ENCODE measurements around the gene RNF4. TPM values are rescaled to one million over a fixed set of nuclear protein-coding genes. Genes with fewer than 3 reads are reported as not detected.

RNF4 gene
- total and polyA plus RNA-seq, 10 of the 15 experiments (the other 5 are each of a cell fraction or from before 2014, with no cell fraction given): 34.9 to 145 (median 76.1) TPM

GRCh38 chr4:2437475-2438215 is 31.3 kb upstream of the RNF4 start (continued):
- TF ChIP-seq ASH2L (IDR thresholded peaks at IDR 0.05; ENCODE audit: borderline replicate concordance, low read depth): no peak
- TF ChIP-seq RBBP5 (conservative IDR thresholded peaks at IDR 0.05): no peak
- no peak for TF ChIP-seq ZNF384 (IDR thresholded peaks at IDR 0.05; ENCODE audit: borderline replicate concordance, low read depth, low read length)
- TF ChIP-seq SREBF1 (IDR thresholded peaks at IDR 0.05; ENCODE audit: low read length): no peak

DNA sequence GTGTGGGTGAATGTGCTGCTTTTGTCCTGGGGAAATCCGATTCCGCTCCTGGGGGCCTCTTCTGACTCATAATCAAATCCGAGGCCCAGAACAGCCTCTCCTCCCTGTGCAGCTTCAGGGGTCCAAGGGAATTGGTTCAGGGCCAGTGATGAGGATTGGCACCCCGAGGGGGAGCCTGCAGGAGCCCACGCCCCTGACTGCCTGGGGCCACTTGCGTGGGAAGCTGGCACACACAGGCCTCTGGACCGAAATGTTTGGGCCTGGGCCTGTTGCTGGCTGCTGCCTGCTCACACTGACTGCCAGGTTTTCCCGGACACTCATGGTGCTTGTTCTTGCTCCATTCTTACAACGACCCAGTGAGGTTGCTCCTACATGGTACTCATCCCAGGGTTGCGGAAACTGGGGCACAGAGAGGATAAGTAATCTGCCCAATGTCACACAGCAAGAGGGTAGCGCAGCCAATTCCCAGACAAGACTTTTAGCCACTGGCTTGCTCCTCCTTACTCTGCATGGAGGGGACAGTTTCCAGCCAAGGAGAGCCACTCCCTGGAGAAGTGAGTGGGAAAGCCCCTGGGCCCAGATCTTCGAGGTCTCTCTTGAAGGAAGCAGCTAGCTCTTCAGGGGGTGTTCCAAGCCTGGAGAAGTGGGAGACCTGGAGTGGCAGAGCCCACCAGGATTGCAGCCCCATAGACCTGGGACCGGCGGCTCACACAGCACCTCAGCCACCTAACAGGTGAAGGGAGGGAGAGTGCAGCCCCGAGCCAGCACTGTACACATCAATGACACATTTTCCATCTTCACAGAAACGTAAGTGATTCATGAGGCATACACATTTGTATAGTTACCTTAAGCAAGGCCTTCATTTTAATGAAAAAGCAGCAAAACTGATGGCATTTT is 29.8 kb upstream of the RNF4 start:
- no peak for ATAC-seq
- ChIA-PET SMC1A (ENCODE audit: uncharacterized antibody, unreplicated experiment) (interaction anchor here (0.7 to 1.7 kb wide), 3 partner anchors 27 to 220 kb away, joined by 3 to 4 read pairs (median 3); no protein-coding TSS in a partner anchor), CTCF (interaction anchor here (0.6 to 1.5 kb wide), 5 partner anchors 30 to 219 kb away, joined by 3 to 7 read pairs (median 3); partner anchors contain the start of gene RNF4), RAD21 (ENCODE audit: unreplicated experiment) (interaction anchor here (1.2 kb wide), 1 partner anchor 219 kb away, joined by 5 read pairs; no protein-coding TSS in a partner anchor), POLR2A (interaction anchor here (0.7 kb wide), 1 partner anchor 181 kb away, joined by 3 read pairs; no protein-coding TSS in a partner anchor)
- Histone ChIP-seq H3K27me3 (replicated peaks in 1 of 2; ENCODE audit: control insufficient read depth in 2 of 2, insufficient read depth in 2 of 2, low read length in 1 of 2) (peaks cover 0 to 1% of the 10 kb centered on the region in 2 experiments; a peak in 2 of 4 replicates), H2AFZ (ENCODE audit: control insufficient read depth, low read depth, low read length) (no peak overlapping the region), H3K9ac (ENCODE audit: control insufficient read depth, insufficient read depth, low read length) (no peak overlapping the region), H3K4me2 (ENCODE audit: control insufficient read depth, insufficient read depth) (no peak overlapping the region), H3K4me3 (no peak overlapping the region), H3K79me2 (ENCODE audit: control insufficient read depth, insufficient read depth, low read length) (no peaks in the 10 kb centered on the region), H3K4me1 (ENCODE audit: control insufficient read depth, insufficient read depth, low read length) (peaks cover 3% of the 10 kb centered on the region; the same call in 1 of the 2 replicates), H4K20me1 (ENCODE audit: control insufficient read depth, insufficient read depth) (no peaks in the 10 kb centered on the region), H3K27ac (ENCODE audit: control insufficient read depth, insufficient read depth) (no peak overlapping the region), H3K36me3 (ENCODE audit: control insufficient read depth in 2 of 2, insufficient read depth in 2 of 2, low read length in 1 of 2) (no peaks in the 10 kb centered on the region), H3K9me3 (replicated peaks; ENCODE audit: control insufficient read depth, insufficient read depth, low read length) (no peaks in the 10 kb centered on the region)
- FAIRE-seq: no peak
- BruUV-seq (replicated peaks): no TSS peak
- in situ Hi-C loops (cut with MboI) (no loop called here), intact Hi-C loops (cut with micrococcal nuclease; ENCODE audit: unreplicated experiment) (no loop called here)
- WGBS (ENCODE audit: insufficient coverage, insufficient replicate concordance, low lambda C conversion rate, missing lambda C conversion rate): 44% methylated on average over 16 of the region's 16 CpGs
- DNase-seq (ENCODE audit: low read depth, low spot score): no peak
- TF ChIP-seq WRNIP1 (IDR thresholded peaks at IDR 0.05; ENCODE audit: borderline replicate concordance, low read depth, low read length): no peak
- no peak for TF ChIP-seq MAX (IDR thresholded peaks at IDR 0.05; ENCODE audit: low read depth, low read length)
- TF ChIP-seq BCL11A (IDR thresholded peaks at IDR 0.05; ENCODE audit: low read depth, low read length): no peak
- no peak for TF ChIP-seq ZNF217 (IDR thresholded peaks at IDR 0.05)
- no peak for TF ChIP-seq ZNF274 (IDR thresholded peaks at IDR 0.05; ENCODE audit: insufficient read depth, insufficient read length)
- no peak for TF ChIP-seq CREM (IDR thresholded peaks at IDR 0.05; ENCODE audit: low read depth)
- TF ChIP-seq ZBTB11 (CRISPR knock-in tag; IDR thresholded peaks at IDR 0.05): no peak
- no peak for TF ChIP-seq PML (IDR thresholded peaks at IDR 0.05; ENCODE audit: low read length)
- TF ChIP-seq, protein P1, sequence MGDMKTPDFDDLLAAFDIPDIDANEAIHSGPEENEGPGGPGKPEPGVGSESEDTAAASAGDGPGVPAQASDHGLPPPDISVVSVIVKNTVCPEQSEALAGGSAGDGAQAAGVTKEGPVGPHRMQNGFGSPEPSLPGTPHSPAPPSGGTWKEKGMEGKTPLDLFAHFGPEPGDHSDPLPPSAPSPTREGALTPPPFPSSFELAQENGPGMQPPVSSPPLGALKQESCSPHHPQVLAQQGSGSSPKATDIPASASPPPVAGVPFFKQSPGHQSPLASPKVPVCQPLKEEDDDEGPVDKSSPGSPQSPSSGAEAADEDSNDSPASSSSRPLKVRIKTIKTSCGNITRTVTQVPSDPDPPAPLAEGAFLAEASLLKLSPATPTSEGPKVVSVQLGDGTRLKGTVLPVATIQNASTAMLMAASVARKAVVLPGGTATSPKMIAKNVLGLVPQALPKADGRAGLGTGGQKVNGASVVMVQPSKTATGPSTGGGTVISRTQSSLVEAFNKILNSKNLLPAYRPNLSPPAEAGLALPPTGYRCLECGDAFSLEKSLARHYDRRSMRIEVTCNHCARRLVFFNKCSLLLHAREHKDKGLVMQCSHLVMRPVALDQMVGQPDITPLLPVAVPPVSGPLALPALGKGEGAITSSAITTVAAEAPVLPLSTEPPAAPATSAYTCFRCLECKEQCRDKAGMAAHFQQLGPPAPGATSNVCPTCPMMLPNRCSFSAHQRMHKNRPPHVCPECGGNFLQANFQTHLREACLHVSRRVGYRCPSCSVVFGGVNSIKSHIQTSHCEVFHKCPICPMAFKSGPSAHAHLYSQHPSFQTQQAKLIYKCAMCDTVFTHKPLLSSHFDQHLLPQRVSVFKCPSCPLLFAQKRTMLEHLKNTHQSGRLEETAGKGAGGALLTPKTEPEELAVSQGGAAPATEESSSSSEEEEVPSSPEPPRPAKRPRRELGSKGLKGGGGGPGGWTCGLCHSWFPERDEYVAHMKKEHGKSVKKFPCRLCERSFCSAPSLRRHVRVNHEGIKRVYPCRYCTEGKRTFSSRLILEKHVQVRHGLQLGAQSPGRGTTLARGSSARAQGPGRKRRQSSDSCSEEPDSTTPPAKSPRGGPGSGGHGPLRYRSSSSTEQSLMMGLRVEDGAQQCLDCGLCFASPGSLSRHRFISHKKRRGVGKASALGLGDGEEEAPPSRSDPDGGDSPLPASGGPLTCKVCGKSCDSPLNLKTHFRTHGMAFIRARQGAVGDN (IDR thresholded peaks at IDR 0.05): no peak

Measured in GM12878 (cell line).